Lower leg skin (tissue), 3 donors: ENCODE results near the gene FMOD.

Source experiments
- CTCF ChIP-seq, 3 donors: fragments of 450-650 bp; IDR thresholded peaks; one replicate each; pipeline ENCODE4 v1.5.1; 2016; ENCODE audit warnings: antibody characterized with exemption in 3 of 3, mild to moderate bottlenecking in 3 of 3, moderate library complexity in 2 of 3
- POLR2A ChIP-seq, 2 donors: fragments of 450-650 bp; IDR thresholded peaks; one replicate each; pipeline ENCODE4 v1.6.1; 2016 to 2017; ENCODE audit warnings: antibody characterized with exemption in 2 of 2, mild to moderate bottlenecking in 1 of 2, moderate library complexity in 1 of 2

- TF ChIP-seq CTCF (IDR thresholded peaks at IDR 0.05), result no peak
- TF ChIP-seq POLR2A (IDR thresholded peaks at IDR 0.05), result no peak
Measured at GRCh38 chr1:203304391-203304918, 46.5 kb downstream of the FMOD start.
